BLaER1 treated with 17β-estradiol and CSF1 and Interleukin-3, amounts not matched to agents 10 nM and 100 nM (cell line): ENCODE data around the gene SLC13A3.
A peak's percentile ranks its signal among the peaks of the same experiment; 100 is the strongest.

ENCODE experiments used
- H3K27ac ChIP-seq, 11 experiments: shearing (Covaris generic); formaldehyde crosslinking; 2 replicates each; pipeline ENCODE4 v1.8.1; 2022
- H3K27me3 ChIP-seq, 11 experiments: shearing (Covaris generic); formaldehyde crosslinking; 2 replicates each; pipeline ENCODE4 v1.8.1; 2022
- H3K36me3 ChIP-seq, 11 experiments: shearing (Covaris generic); formaldehyde crosslinking; 2 replicates each; pipeline ENCODE4 v1.8.1; 2022
- H3K4me1 ChIP-seq, 10 experiments: shearing (Covaris generic); formaldehyde crosslinking; 2 replicates each; pipeline ENCODE4 v1.8.1; 2022
- H3K4me2 ChIP-seq, 11 experiments: shearing (Covaris generic); formaldehyde crosslinking; 2 replicates each; pipeline ENCODE4 v1.8.1; 2022
- H3K4me3 ChIP-seq, 10 experiments: shearing (Covaris generic); formaldehyde crosslinking; 2 replicates each; pipeline ENCODE4 v1.8.1; 2022
- H3K9ac ChIP-seq, 11 experiments: shearing (Covaris generic); formaldehyde crosslinking; 2 replicates each; pipeline ENCODE4 v1.8.1; 2022
- H3K9me3 ChIP-seq, 11 experiments: shearing (Covaris generic); formaldehyde crosslinking; replicated peaks in 1 of 11; 2 replicates each; pipeline ENCODE4 v1.8.1; 2022
- H4K20me1 ChIP-seq, 11 experiments: shearing (Covaris generic); formaldehyde crosslinking; 2 replicates each; pipeline ENCODE4 v1.8.1; 2022
- Cebpa-rat ChIP-seq, 11 experiments: shearing (Covaris generic); IDR thresholded peaks; 2 replicates each; pipeline ENCODE4 v1.8.1; 2022

SLC13A3 gene

GRCh38 chr20:46571418-46571817, 79.8 kb downstream of the SLC13A3 start:
- H4K20me1 ChIP-seq: peaks cover 0 to 26% (median 0%) of the 10 kb centered on the region in 11 experiments; a peak in 3 of 22 replicates
- H3K27ac ChIP-seq: no peak overlapping the region
- H3K9me3 ChIP-seq: no peaks in the 10 kb centered on the region
- H3K36me3 ChIP-seq: no peaks in the 10 kb centered on the region
- no peak overlapping the region for H3K9ac ChIP-seq
- peaks cover 0 to 14% (median 0%) of the 10 kb centered on the region in 11 experiments; a peak in 1 of 22 replicates for H3K27me3 ChIP-seq
- H3K4me1 ChIP-seq: peaks cover 10 to 24% (median 21%) of the 10 kb centered on the region in 10 experiments
- H3K4me2 ChIP-seq: no peak overlapping the region
- H3K4me3 ChIP-seq: no peak overlapping the region
- TF ChIP-seq Cebpa-rat (IDR thresholded peaks at IDR 0.05): no peak

- H3K9ac ChIP-seq: no peak overlapping the region
- no peak overlapping the region for H3K4me3 ChIP-seq
- no peak for TF ChIP-seq Cebpa-rat (IDR thresholded peaks at IDR 0.05)
- H3K27ac ChIP-seq: no peak overlapping the region
- H4K20me1 ChIP-seq: peaks cover 0 to 22% (median 0%) of the 10 kb centered on the region in 11 experiments; a peak in 3 of 22 replicates
- no peaks in the 10 kb centered on the region for H3K36me3 ChIP-seq
- no peak overlapping the region for H3K4me2 ChIP-seq
- no peaks in the 10 kb centered on the region for H3K9me3 ChIP-seq
- H3K27me3 ChIP-seq: peaks cover 0 to 14% (median 0%) of the 10 kb centered on the region in 11 experiments; a peak in 1 of 22 replicates
- H3K4me1 ChIP-seq: peaks cover 6 to 19% (median 16%) of the 10 kb centered on the region in 10 experiments
Observed at GRCh38 chr20:46570956-46571355, 80.3 kb downstream of the SLC13A3 start.

GRCh38 chr20:46569961-46570360, 81.3 kb downstream of the SLC13A3 start:
- Histone ChIP-seq H3K36me3 (no peaks in the 10 kb centered on the region), H3K27ac (no peak overlapping the region), H3K4me1 (peaks cover 0 to 12% (median 9%) of the 10 kb centered on the region in 10 experiments; a peak in 15 of 20 replicates), H3K27me3 (peaks cover 0 to 9% (median 0%) of the 10 kb centered on the region in 11 experiments; a peak in 1 of 22 replicates), H3K4me2 (no peak overlapping the region), H3K4me3 (no peak overlapping the region), H3K9ac (no peak overlapping the region), H4K20me1 (peaks cover 0 to 12% (median 0%) of the 10 kb centered on the region in 11 experiments; a peak in 3 of 22 replicates), H3K9me3 (no peaks in the 10 kb centered on the region)
- TF ChIP-seq Cebpa-rat (IDR thresholded peaks at IDR 0.05): no peak

GRCh38 chr20:46568570-46569129, 82.6 kb downstream of the SLC13A3 start:
- Histone ChIP-seq H3K36me3 (no peaks in the 10 kb centered on the region), H3K27ac (no peak overlapping the region), H3K4me3 (no peak overlapping the region), H3K4me2 (peak overlapping the region in 2 of 11 experiments; percentile 2 to 32; a peak in 1 of 22 replicates), H3K9ac (no peak overlapping the region), H3K4me1 (peaks cover 0 to 12% (median 9%) of the 10 kb centered on the region in 10 experiments; a peak in 15 of 20 replicates), H4K20me1 (peaks cover 0 to 5% (median 0%) of the 10 kb centered on the region in 11 experiments; a peak in 1 of 22 replicates), H3K9me3 (no peaks in the 10 kb centered on the region), H3K27me3 (peaks cover 0 to 1% (median 0%) of the 10 kb centered on the region in 11 experiments; a peak in 1 of 22 replicates)
- no peak for TF ChIP-seq Cebpa-rat (IDR thresholded peaks at IDR 0.05)

- Histone ChIP-seq H3K27me3 (no peaks in the 10 kb centered on the region), H3K9ac (no peak overlapping the region), H3K36me3 (no peaks in the 10 kb centered on the region), H4K20me1 (peaks cover 0 to 3% (median 0%) of the 10 kb centered on the region in 11 experiments; a peak in 1 of 22 replicates), H3K4me1 (peaks cover 9 to 25% (median 18%) of the 10 kb centered on the region in 10 experiments), H3K4me2 (no peak overlapping the region), H3K9me3 (no peaks in the 10 kb centered on the region), H3K27ac (no peak overlapping the region), H3K4me3 (no peak overlapping the region)
- TF ChIP-seq Cebpa-rat (IDR thresholded peaks at IDR 0.05): no peak
Observed at GRCh38 chr20:46566125-46566524, 85.1 kb downstream of the SLC13A3 start.

GRCh38 chr20:46564241-46564957, 86.9 kb downstream of the SLC13A3 start:
- no peak for TF ChIP-seq Cebpa-rat (IDR thresholded peaks at IDR 0.05)
- Histone ChIP-seq H3K4me1 (peaks cover 20 to 35% (median 29%) of the 10 kb centered on the region in 10 experiments), H3K9ac (no peak overlapping the region), H3K4me2 (no peak overlapping the region), H4K20me1 (peaks cover 0 to 3% (median 0%) of the 10 kb centered on the region in 11 experiments; a peak in 1 of 22 replicates), H3K27me3 (no peaks in the 10 kb centered on the region), H3K9me3 (no peaks in the 10 kb centered on the region), H3K27ac (no peak overlapping the region), H3K36me3 (no peaks in the 10 kb centered on the region), H3K4me3 (no peak overlapping the region)

GRCh38 chr20:46563860-46564221, 87.4 kb downstream of the SLC13A3 start:
- H3K9me3 ChIP-seq: no peaks in the 10 kb centered on the region
- TF ChIP-seq Cebpa-rat (IDR thresholded peaks at IDR 0.05): no peak
- no peaks in the 10 kb centered on the region for H3K27me3 ChIP-seq
- no peak overlapping the region for H3K4me3 ChIP-seq
- H3K36me3 ChIP-seq: no peaks in the 10 kb centered on the region
- no peak overlapping the region for H3K27ac ChIP-seq
- H4K20me1 ChIP-seq: peaks cover 0 to 3% (median 0%) of the 10 kb centered on the region in 11 experiments; a peak in 1 of 22 replicates
- no peak overlapping the region for H3K4me2 ChIP-seq
- no peak overlapping the region for H3K9ac ChIP-seq
- H3K4me1 ChIP-seq: peaks cover 25 to 40% (median 34%) of the 10 kb centered on the region in 10 experiments

GRCh38 chr20:46563170-46563859, 87.9 kb downstream of the SLC13A3 start:
- Histone ChIP-seq H3K27me3 (no peaks in the 10 kb centered on the region), H4K20me1 (peaks cover 0 to 3% (median 0%) of the 10 kb centered on the region in 11 experiments; a peak in 1 of 22 replicates), H3K4me1 (peaks cover 31 to 45% (median 40%) of the 10 kb centered on the region in 10 experiments), H3K36me3 (no peaks in the 10 kb centered on the region), H3K4me3 (no peak overlapping the region), H3K9me3 (no peaks in the 10 kb centered on the region), H3K4me2 (peak overlapping the region in 8 of 11 experiments; percentile 8 to 76 (median 48); a peak in 9 of 22 replicates), H3K9ac (no peak overlapping the region), H3K27ac (no peak overlapping the region)
- no peak for TF ChIP-seq Cebpa-rat (IDR thresholded peaks at IDR 0.05)
